BLaER1 treated with 17β-estradiol and CSF1 and Interleukin-3, amounts not matched to agents 10 nM and 100 nM (cell line): ENCODE data around the gene EPB41L4B.

Experiments
- H3K27ac ChIP-seq, 11 experiments: shearing (Covaris generic); formaldehyde crosslinking; 2 replicates each; pipeline ENCODE4 v1.8.1; 2022
- H3K27me3 ChIP-seq, 11 experiments: shearing (Covaris generic); formaldehyde crosslinking; 2 replicates each; pipeline ENCODE4 v1.8.1; 2022
- H3K36me3 ChIP-seq, 11 experiments: shearing (Covaris generic); formaldehyde crosslinking; 2 replicates each; pipeline ENCODE4 v1.8.1; 2022
- H3K4me1 ChIP-seq, 10 experiments: shearing (Covaris generic); formaldehyde crosslinking; 2 replicates each; pipeline ENCODE4 v1.8.1; 2022
- H3K4me2 ChIP-seq, 11 experiments: shearing (Covaris generic); formaldehyde crosslinking; 2 replicates each; pipeline ENCODE4 v1.8.1; 2022
- H3K4me3 ChIP-seq, 10 experiments: shearing (Covaris generic); formaldehyde crosslinking; 2 replicates each; pipeline ENCODE4 v1.8.1; 2022
- H3K9ac ChIP-seq, 11 experiments: shearing (Covaris generic); formaldehyde crosslinking; 2 replicates each; pipeline ENCODE4 v1.8.1; 2022
- H3K9me3 ChIP-seq, 11 experiments: shearing (Covaris generic); formaldehyde crosslinking; replicated peaks in 1 of 11; 2 replicates each; pipeline ENCODE4 v1.8.1; 2022
- H4K20me1 ChIP-seq, 11 experiments: shearing (Covaris generic); formaldehyde crosslinking; 2 replicates each; pipeline ENCODE4 v1.8.1; 2022
- Cebpa-rat ChIP-seq, 11 experiments: shearing (Covaris generic); IDR thresholded peaks; 2 replicates each; pipeline ENCODE4 v1.8.1; 2022

EPB41L4B gene

GRCh38 chr9:109166771-109167601, 153.9 kb downstream of the EPB41L4B start, which contains the start of gene FRRS1L:
Gene FRRS1L (minus strand): TSS chr9:109167249. CDS start chr9:109167138, 111 bp downstream.
- Histone ChIP-seq H3K4me1 (peaks cover 7 to 16% (median 10%) of the 10 kb centered on the region in 10 experiments; a peak in 17 of 20 replicates), H3K27ac (no peak within 1 kb of the TSS), H3K9me3 (peaks cover 0 to 25% (median 11%) of the 10 kb centered on the region in 11 experiments; a peak in 13 of 22 replicates), H3K27me3 (no peaks in the 10 kb centered on the region), H3K4me2 (no peak within 1 kb of the TSS), H3K9ac (no peak within 1 kb of the TSS), H3K36me3 (no peaks in the 10 kb centered on the region), H4K20me1 (no peaks in the 10 kb centered on the region), H3K4me3 (no peak within 1 kb of the TSS)
- TF ChIP-seq Cebpa-rat (IDR thresholded peaks at IDR 0.05) = no peak

- H3K9ac ChIP-seq = no peak overlapping the region
- no peaks in the 10 kb centered on the region for H4K20me1 ChIP-seq
- no peaks in the 10 kb centered on the region for H3K27me3 ChIP-seq
- H3K36me3 ChIP-seq = no peaks in the 10 kb centered on the region
- no peak for TF ChIP-seq Cebpa-rat (IDR thresholded peaks at IDR 0.05)
- H3K27ac ChIP-seq = no peak overlapping the region
- H3K4me2 ChIP-seq = no peak overlapping the region
- no peak overlapping the region for H3K4me3 ChIP-seq
- H3K4me1 ChIP-seq = peaks cover 6 to 19% (median 13%) of the 10 kb centered on the region in 10 experiments; a peak in 19 of 20 replicates
- H3K9me3 ChIP-seq = peaks cover 0 to 25% (median 11%) of the 10 kb centered on the region in 11 experiments; a peak in 13 of 22 replicates
These were observed 154.6 kb downstream of the EPB41L4B start for GRCh38 chr9:109166171-109166770.

GRCh38 chr9:109164042-109164441, 156.8 kb downstream of the EPB41L4B start:
- Histone ChIP-seq H3K9me3 (peaks cover 0 to 25% (median 11%) of the 10 kb centered on the region in 11 experiments; a peak in 13 of 22 replicates), H4K20me1 (no peaks in the 10 kb centered on the region), H3K9ac (no peak overlapping the region), H3K27ac (no peak overlapping the region), H3K4me1 (peaks cover 6 to 25% (median 19%) of the 10 kb centered on the region in 10 experiments; a peak in 19 of 20 replicates), H3K36me3 (no peaks in the 10 kb centered on the region), H3K4me3 (no peak overlapping the region), H3K27me3 (no peaks in the 10 kb centered on the region), H3K4me2 (peak overlapping the region in 7 of 11 experiments; percentile 2 to 41 (median 13); a peak in 3 of 22 replicates)
- no peak for TF ChIP-seq Cebpa-rat (IDR thresholded peaks at IDR 0.05)

- Histone ChIP-seq H3K4me1 (peaks cover 6 to 25% (median 19%) of the 10 kb centered on the region in 10 experiments; a peak in 19 of 20 replicates), H3K4me2 (no peak overlapping the region), H3K27me3 (no peaks in the 10 kb centered on the region), H3K9ac (no peak overlapping the region), H3K9me3 (peaks cover 0 to 25% (median 11%) of the 10 kb centered on the region in 11 experiments; a peak in 13 of 22 replicates), H3K36me3 (no peaks in the 10 kb centered on the region), H4K20me1 (no peaks in the 10 kb centered on the region), H3K27ac (no peak overlapping the region), H3K4me3 (no peak overlapping the region)
- no peak for TF ChIP-seq Cebpa-rat (IDR thresholded peaks at IDR 0.05)
These were observed 157.7 kb downstream of the EPB41L4B start for GRCh38 chr9:109163194-109163593.

GRCh38 chr9:109162677-109163076, 158.2 kb downstream of the EPB41L4B start:
- H4K20me1 ChIP-seq = no peaks in the 10 kb centered on the region
- no peak overlapping the region for H3K4me2 ChIP-seq
- no peak for TF ChIP-seq Cebpa-rat (IDR thresholded peaks at IDR 0.05)
- peaks cover 0 to 24% (median 11%) of the 10 kb centered on the region in 11 experiments; a peak in 13 of 22 replicates for H3K9me3 ChIP-seq
- H3K27ac ChIP-seq = no peak overlapping the region
- no peaks in the 10 kb centered on the region for H3K27me3 ChIP-seq
- H3K9ac ChIP-seq = no peak overlapping the region
- H3K4me1 ChIP-seq = peaks cover 6 to 25% (median 19%) of the 10 kb centered on the region in 10 experiments; a peak in 19 of 20 replicates
- H3K4me3 ChIP-seq = no peak overlapping the region
- H3K36me3 ChIP-seq = no peaks in the 10 kb centered on the region

GRCh38 chr9:109161471-109161870, 159.4 kb downstream of the EPB41L4B start:
- H3K4me1 ChIP-seq = peaks cover 6 to 25% (median 20%) of the 10 kb centered on the region in 10 experiments; a peak in 19 of 20 replicates
- H3K27me3 ChIP-seq = no peaks in the 10 kb centered on the region
- H3K9ac ChIP-seq = no peak overlapping the region
- no peak for TF ChIP-seq Cebpa-rat (IDR thresholded peaks at IDR 0.05)
- H4K20me1 ChIP-seq = no peaks in the 10 kb centered on the region
- H3K9me3 ChIP-seq = peaks cover 0 to 15% (median 7%) of the 10 kb centered on the region in 11 experiments; a peak in 11 of 22 replicates
- H3K4me3 ChIP-seq = no peak overlapping the region
- no peak overlapping the region for H3K27ac ChIP-seq
- peak overlapping the region in 9 of 11 experiments; percentile 6 to 59 (median 25); a peak in 16 of 22 replicates for H3K4me2 ChIP-seq
- H3K36me3 ChIP-seq = no peaks in the 10 kb centered on the region

GRCh38 chr9:109159583-109159982, 161.3 kb downstream of the EPB41L4B start:
- TF ChIP-seq Cebpa-rat (IDR thresholded peaks at IDR 0.05) = no peak
- H3K9me3 ChIP-seq = peaks cover 0 to 5% (median 4%) of the 10 kb centered on the region in 11 experiments; a peak in 9 of 22 replicates
- H3K27me3 ChIP-seq = no peaks in the 10 kb centered on the region
- no peak overlapping the region for H3K9ac ChIP-seq
- H3K4me1 ChIP-seq = peaks cover 6 to 31% (median 22%) of the 10 kb centered on the region in 10 experiments; a peak in 19 of 20 replicates
- H3K27ac ChIP-seq = no peak overlapping the region
- no peaks in the 10 kb centered on the region for H4K20me1 ChIP-seq
- H3K36me3 ChIP-seq = no peaks in the 10 kb centered on the region
- H3K4me2 ChIP-seq = no peak overlapping the region
- no peak overlapping the region for H3K4me3 ChIP-seq

- no peak overlapping the region for H3K4me3 ChIP-seq
- H3K27me3 ChIP-seq = no peaks in the 10 kb centered on the region
- TF ChIP-seq Cebpa-rat (IDR thresholded peaks at IDR 0.05) = no peak
- H4K20me1 ChIP-seq = no peaks in the 10 kb centered on the region
- H3K4me1 ChIP-seq = peaks cover 0 to 31% (median 14%) of the 10 kb centered on the region in 10 experiments; a peak in 18 of 20 replicates
- peaks cover 6 to 14% (median 11%) of the 10 kb centered on the region in 11 experiments for H3K9me3 ChIP-seq
- H3K27ac ChIP-seq = no peak overlapping the region
- H3K4me2 ChIP-seq = no peak overlapping the region
- no peaks in the 10 kb centered on the region for H3K36me3 ChIP-seq
- H3K9ac ChIP-seq = no peak overlapping the region
These were observed 162.2 kb downstream of the EPB41L4B start for GRCh38 chr9:109158651-109159050.

- Histone ChIP-seq H3K27ac (no peak overlapping the region), H3K4me3 (no peak overlapping the region), H3K9ac (no peak overlapping the region), H3K4me2 (no peak overlapping the region), H3K36me3 (no peaks in the 10 kb centered on the region), H3K9me3 (peaks cover 14 to 32% (median 26%) of the 10 kb centered on the region in 11 experiments), H3K27me3 (no peaks in the 10 kb centered on the region), H4K20me1 (no peaks in the 10 kb centered on the region), H3K4me1 (peaks cover 0 to 27% (median 11%) of the 10 kb centered on the region in 10 experiments; a peak in 15 of 20 replicates)
- TF ChIP-seq Cebpa-rat (IDR thresholded peaks at IDR 0.05) = no peak
These were observed 164.2 kb downstream of the EPB41L4B start for GRCh38 chr9:109156708-109157107.
